SIG-M5 treated with dmso at 0.1 percent for 504 hours (cell line): Measurements from ENCODE around the gene TUBD1.
"Not testable (repeated sequence)": the region's sequence is repeated elsewhere in the genome, so short reads cannot be mapped to it uniquely, and the experiment has no call there.

Experiments
- DNase-seq: peaks from one replicate; lab custom pipeline; 2025; ENCODE audit not compliant: unreplicated experiment; lab: John Stamatoyannopoulos, UW

Gene TUBD1

DNA sequence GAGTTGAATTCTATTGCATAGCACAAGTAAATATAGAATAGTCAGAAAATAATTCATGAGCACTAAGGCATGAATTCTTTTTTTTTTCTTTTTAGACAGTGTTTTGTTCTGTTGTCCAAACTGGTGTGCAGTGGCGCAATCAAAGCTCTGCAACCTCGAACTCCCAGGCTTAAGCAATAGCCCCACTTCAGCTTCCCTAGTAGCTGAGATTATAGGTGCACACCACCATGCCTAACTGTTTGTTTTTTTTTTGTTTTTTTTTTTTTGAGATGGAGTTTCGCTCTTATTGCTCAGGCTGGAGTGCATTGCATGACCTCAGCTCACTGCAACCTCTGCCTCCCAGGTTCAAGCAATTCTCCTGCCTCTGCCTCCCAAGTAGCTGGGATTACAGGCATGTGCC lies 16.6 kb downstream of the TUBD1 start:
- peak; percentile 51 for DNase-seq

GRCh38 chr17:59874376-59874775 lies 18.4 kb downstream of the TUBD1 start:
- DNase-seq, result no peak

- DNase-seq, result not testable (repeated sequence)
These were observed 19.3 kb downstream of the TUBD1 start for GRCh38 chr17:59873414-59873813.

- DNase-seq, result no peak
These were observed 20.4 kb downstream of the TUBD1 start for GRCh38 chr17:59872351-59872750.

GRCh38 chr17:59870482-59870881 lies 22.3 kb downstream of the TUBD1 start:
- DNase-seq, result no peak

DNA sequence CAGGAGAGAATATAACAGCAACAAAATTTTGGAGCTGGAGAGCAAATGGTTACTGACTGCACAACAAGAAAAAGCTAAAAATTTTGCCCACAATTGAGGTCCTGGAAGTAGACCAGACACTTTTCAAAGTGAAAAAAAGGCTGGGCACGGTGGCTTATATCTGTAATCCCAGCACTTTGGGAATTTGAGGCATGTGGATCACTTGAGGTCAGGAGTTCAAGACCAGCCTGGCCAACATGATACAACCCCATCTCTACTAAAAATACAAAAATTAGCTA lies 22.9 kb downstream of the TUBD1 start:
- DNase-seq, result no peak

- no peak for DNase-seq
These were observed 29.1 kb downstream of the TUBD1 start for GRCh38 chr17:59863616-59864015.

- DNase-seq, result peak; percentile 98
These were observed 33.2 kb downstream of the TUBD1 start for GRCh38 chr17:59859444-59860025.

DNA sequence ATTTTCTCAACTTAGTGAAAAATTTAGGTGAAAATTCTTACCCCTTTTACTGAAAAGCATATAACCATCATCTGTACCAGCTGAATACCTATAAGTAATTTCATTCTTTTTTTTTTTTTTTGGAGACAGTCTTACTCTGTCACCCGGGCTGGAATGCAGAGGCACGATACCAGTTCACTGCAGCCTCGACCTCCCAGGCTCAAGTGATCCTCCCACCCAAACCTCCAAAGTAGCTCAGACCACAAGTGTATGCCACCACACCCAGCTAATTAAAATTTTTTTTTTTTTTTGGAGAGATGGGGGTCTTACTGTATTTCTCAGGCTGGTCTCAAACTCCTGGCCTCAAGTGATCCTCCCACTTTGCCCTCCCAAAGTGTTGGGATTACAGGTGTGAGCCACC lies 33.8 kb downstream of the TUBD1 start:
- no peak for DNase-seq

GRCh38 chr17:59858167-59858816 lies 34.5 kb downstream of the TUBD1 start:
- DNase-seq, result no peak

DNA sequence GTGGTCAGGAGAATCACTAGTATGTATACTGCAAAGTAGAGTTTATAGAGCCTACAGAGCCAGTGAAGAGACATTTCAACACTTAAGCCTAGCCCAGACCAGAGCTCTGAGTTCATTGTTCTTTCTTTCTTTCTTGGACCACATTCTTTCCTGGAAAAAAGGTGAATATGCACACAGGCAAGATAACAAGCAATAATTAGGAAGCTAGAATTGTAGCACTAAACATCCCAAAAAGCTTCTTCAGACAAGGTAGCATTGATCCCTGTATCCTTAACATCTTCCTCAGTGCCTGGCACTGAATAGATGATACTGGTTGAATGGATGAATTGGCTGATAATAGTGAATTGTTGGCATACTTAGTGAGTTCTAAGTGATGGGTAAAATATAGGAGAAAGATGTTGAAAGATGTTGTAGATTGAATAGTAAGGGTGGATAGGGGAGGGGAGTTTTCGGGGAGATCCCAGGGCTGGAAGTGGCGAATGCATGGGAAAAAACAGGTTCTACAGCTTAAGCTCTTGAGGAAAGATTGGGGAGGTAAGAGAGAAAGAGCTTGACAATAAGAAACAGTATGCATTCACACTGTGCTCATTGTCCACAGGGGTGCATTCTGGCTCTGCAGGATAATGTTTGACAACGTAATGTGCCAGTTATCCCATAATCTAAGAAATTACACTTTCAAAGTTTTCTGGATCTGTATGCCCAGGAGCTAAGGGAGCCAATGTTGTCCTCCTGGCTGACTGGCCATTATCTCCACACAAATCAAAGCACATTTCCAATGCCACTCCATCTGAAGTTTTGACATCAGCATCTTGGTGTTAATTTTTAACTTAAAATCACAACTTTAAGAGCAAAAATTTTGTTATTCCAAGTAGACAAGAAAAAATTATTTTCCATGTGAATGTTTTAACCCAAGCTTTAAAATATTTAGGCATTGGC lies 35.6 kb downstream of the TUBD1 start:
- DNase-seq, result peak; percentile 100

- not testable (repeated sequence) for DNase-seq
These were observed 38.6 kb downstream of the TUBD1 start for GRCh38 chr17:59853919-59854729.

DNA sequence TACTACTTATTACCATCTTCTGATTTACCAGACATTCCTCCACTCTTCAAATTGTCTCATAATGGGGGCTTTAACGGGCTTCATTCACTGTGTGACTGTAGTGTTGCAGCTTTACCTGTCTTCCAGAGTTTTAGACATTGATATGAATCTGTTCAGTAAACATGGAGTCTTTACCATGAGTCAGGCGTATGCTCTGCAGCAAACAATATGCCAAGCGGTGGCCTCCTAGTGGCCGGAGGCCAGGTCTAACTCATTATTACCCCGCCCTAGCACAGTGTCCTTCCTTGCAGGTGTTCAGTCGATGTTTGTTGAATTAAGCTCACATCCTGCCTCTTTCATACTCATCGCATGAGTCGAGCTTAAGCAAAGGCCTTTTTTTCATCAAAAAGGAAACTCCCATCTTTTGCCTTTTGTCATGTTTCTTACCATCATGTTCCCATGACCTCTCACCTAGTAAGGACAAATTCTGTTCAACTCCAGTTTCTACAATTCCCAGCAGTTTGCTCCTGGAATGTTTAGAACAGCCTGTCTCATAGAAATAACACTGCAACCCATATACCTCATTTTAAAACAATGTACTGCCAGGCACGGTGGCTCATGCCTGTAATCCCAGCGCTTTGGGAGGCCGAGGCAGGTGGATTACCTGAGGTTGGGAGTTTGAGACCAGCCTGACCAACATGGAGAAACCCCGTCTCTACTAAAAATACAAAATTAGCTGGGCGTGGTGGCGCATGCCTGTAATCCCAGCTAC lies 39.4 kb downstream of the TUBD1 start:
- DNase-seq, result peak; percentile 100

GRCh38 chr17:59852847-59853167 lies 39.9 kb downstream of the TUBD1 start:
- DNase-seq, result not testable (repeated sequence)

DNA sequence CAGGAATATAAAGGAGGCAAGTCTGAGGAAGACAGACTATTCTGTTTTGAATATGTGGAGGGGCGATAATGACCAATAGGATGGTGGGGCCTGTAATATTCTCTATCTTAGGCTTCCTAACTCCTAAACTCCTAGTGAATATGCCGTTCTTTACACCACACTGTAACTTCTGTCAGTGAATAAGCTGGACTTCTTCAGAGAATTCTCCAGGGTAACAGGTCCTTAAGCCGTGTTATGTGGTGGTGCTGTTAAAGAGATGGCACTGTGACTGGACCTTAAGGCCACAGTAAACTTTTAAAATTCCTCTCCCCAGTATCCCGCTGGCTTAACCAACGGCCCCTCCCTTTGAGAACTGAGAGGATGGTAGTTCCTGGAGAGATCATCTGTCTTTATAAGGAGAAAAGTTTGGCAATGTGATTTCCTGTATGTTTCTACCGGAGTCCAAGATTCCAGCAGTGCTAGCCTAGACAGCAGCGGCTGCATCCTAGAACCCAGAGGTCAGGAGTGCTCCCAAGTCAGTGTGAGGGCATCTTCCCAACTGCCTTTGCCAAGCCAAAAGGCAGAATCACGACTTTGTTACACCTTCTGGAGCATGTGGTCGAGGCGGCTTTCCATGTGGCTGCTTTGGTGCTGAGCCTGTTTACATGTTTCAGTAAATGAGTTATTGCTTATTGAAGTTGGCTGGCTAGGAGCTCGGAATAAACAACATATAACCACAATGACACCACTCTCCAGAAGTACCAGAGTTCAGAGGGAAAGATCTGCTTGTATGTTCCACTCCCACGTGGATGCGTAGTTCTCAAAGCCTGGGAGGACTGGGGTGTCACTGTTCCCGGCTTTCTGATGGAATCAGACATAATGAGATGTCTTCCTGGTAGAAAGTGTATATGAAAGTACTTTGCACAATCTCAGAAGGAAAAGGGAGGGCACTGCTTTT lies 41.0 kb downstream of the TUBD1 start:
- no peak for DNase-seq

- DNase-seq, result not testable (repeated sequence)
These were observed 42.4 kb downstream of the TUBD1 start for GRCh38 chr17:59850311-59850710.

DNA sequence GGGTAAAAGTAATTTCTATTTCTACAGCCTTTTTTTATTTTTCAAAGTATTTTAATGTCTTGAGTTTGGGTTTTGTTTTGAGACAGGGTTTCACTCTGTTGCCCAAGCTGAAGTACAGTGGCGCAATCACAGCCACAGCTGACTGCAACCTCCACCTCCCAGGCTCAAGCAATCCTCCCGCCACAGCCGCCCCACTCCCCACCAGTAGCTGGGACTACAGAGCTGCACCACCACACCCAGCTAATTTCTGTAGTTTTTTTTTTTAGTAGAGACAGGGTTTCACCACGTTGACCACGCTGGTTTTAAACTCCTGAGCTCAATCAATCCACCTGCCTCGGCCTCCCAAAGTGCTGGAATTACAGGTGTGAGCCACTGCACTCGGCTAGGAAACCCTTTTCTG lies 44.0 kb downstream of the TUBD1 start:
- DNase-seq, result peak; percentile 91

DNA sequence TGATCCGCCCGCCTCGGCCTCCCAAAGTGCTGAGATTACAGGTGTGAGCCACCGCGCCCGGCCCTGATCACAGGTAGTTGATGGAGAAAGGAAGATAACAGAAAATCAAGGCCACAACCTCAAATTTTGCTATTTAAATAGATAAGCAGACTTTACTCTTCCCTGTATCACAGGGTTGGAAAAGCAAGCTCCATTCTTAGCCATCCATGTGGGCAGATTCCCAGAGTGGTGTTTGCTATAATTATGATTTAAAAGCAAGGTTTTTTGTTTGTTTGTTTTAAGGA lies 44.4 kb downstream of the TUBD1 start:
- DNase-seq, result no peak

- DNase-seq, result peak; percentile 100
These were observed 46.2 kb downstream of the TUBD1 start for GRCh38 chr17:59846394-59847165.
